ENCODE results near the gene G6PC3.
"Not testable (repeated sequence)": the region's sequence is repeated elsewhere in the genome, so short reads cannot be mapped to it uniquely, and the experiment has no call there.

G6PC3 gene, protein sequence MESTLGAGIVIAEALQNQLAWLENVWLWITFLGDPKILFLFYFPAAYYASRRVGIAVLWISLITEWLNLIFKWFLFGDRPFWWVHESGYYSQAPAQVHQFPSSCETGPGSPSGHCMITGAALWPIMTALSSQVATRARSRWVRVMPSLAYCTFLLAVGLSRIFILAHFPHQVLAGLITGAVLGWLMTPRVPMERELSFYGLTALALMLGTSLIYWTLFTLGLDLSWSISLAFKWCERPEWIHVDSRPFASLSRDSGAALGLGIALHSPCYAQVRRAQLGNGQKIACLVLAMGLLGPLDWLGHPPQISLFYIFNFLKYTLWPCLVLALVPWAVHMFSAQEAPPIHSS

GRCh38 chr17:44070455-44071197, at the start of gene G6PC3:
TSS of gene G6PC3 (plus strand) at chr17:44070735. CDS start at chr17:44070966, 231 bp downstream.
- peak; percentile 99 for DNase-seq (ENCODE audit: low read depth, low spot score)
- in situ Hi-C loops (cut with HindIII; ENCODE audit: low sequenced_read_pairs), result no loop called here
- H3K4me3 ChIP-seq (ENCODE audit: low read depth, low read length), result peak within 1 kb of the TSS; percentile 70
- TF ChIP-seq CTCF (IDR thresholded peaks at IDR 0.05; ENCODE audit: low read depth, low read length), result no peak

DNA sequence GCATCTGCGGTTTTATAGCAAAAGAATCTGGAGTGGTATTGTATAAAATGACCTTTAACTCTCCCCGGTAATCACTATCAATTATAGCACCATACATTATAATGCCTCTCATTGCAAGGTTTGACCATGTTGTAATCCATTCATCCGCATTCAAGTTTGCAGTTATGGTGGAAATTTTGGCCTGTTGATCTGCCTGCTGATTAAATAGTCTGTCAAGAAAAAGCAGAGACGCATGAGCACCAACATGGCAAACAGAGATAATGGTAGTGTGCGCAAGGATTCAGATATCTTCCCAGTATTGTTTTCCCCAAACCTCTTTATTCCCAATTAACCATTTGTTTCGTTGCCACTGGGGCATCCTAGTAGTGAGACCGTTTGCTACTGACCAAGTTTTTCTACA, 49.3 kb upstream of the G6PC3 start:
- in situ Hi-C loops (cut with HindIII; ENCODE audit: low sequenced_read_pairs); H3K4me3 ChIP-seq (ENCODE audit: low read depth, low read length); DNase-seq (ENCODE audit: low read depth, low spot score): not testable (repeated sequence)

DNA sequence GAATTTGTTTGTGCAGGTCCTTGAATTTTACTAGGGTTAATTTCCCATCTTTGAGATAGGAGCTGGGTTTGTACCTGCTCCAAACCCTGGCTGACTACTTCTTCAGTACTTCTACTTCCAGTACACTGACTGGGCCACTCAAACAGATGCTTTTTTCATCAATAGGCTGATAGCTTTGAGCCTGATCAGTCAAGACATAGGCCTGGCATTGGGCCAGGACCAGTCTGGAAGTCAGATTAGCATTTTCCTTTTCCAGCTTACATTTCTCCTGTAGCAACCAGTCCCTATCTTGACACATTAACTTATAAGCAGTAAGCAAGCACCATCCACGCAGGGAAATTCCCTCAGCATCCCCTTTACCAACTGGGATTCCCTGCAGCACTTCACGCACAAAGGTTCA, 48.3 kb upstream of the G6PC3 start:
- in situ Hi-C loops (cut with HindIII; ENCODE audit: low sequenced_read_pairs), result no loop called here
- H3K4me3 ChIP-seq (ENCODE audit: low read depth, low read length), result no peak overlapping the region
- DNase-seq (ENCODE audit: low read depth, low spot score), result no peak
- TF ChIP-seq CTCF (IDR thresholded peaks at IDR 0.05; ENCODE audit: low read depth, low read length), result no peak

DNA sequence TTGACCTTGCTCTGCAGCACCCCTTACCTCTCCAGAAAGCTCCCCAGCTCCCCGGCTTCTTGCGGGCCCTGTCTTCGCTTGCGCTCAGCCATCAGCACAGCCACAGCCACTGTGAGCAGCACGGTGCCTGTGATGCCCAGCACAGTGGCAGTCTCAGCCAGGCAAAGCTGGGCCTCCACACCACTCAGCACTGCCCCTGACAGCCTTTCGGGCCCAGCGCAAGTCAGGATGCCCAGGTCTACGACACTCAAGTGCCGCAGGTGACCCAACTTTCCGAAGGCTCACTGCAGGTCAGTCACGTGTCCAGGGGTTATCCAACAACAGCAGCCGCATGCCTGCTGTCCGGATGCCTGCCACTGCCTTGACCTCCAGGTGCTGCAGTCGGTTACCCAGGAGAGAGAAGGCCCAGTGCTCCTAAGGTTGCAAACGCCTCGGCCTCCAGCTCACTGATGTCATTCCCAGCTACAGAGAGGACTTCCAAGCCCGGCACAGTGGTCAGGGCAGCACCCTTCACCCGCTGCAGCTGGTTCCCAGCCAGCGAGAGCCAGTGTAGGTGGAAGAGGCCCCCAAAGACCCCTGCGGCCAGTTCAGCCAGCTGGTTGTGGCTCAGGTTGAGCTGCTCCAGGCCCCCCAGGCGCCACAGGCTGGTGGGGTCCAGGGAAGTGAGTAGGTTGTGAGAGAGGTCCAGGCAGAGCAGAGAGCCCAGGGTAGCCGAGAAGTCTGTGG, 46.8 kb upstream of the G6PC3 start:
- H3K4me3 ChIP-seq (ENCODE audit: low read depth, low read length), result no peak overlapping the region
- DNase-seq (ENCODE audit: low read depth, low spot score), result no peak
- no peak for TF ChIP-seq CTCF (IDR thresholded peaks at IDR 0.05; ENCODE audit: low read depth, low read length)
- in situ Hi-C loops (cut with HindIII; ENCODE audit: low sequenced_read_pairs), result no loop called here

DNA sequence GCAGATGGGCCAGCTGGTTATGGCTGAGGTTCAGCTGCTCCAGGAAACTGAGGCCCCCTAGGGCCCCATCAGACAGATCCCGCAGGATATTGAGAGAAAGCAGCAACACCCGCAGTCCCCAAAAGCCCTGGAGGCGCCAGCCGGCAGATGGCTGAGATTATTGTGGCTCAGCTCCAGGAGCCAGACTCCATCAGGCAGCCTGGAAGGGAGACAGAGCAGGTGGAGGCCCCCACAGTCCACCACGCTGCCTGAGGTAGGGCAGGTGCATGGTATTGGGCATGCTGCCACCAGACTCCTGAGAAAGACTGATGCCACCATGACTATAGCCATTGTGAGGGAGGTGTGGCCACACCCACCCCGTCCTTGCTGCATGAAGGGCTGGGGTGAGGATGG, 46.3 kb upstream of the G6PC3 start:
- in situ Hi-C loops (cut with HindIII; ENCODE audit: low sequenced_read_pairs), result no loop called here
- no peak for DNase-seq (ENCODE audit: low read depth, low spot score)
- H3K4me3 ChIP-seq (ENCODE audit: low read depth, low read length), result no peak overlapping the region
- TF ChIP-seq CTCF (IDR thresholded peaks at IDR 0.05; ENCODE audit: low read depth, low read length), result no peak

DNA sequence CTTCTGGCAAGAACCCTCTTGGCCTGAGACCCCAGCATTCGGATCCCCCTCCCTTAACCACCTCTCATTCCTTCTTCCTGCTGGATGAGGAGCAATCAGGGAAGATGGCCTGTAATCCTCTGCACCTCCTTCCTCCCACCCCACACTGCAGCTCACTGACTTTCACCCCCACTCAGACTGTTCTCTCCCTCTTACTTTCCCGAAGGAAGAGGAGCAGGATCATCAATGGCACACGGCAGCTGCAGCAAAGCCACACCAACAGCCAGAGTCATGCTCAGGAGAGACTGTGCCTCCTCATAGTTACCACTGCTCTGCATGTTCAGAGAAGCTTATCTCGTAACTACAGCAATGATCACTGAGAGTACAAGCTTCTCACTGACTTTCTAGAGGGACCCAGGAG, 45.7 kb upstream of the G6PC3 start:
- H3K4me3 ChIP-seq (ENCODE audit: low read depth, low read length), result no peak overlapping the region
- in situ Hi-C loops (cut with HindIII; ENCODE audit: low sequenced_read_pairs), result no loop called here
- TF ChIP-seq CTCF (IDR thresholded peaks at IDR 0.05; ENCODE audit: low read depth, low read length), result no peak
- no peak for DNase-seq (ENCODE audit: low read depth, low spot score)

All from astrocyte of the spinal cord (primary cell).